ENCODE results near the gene SLC5A5.
"Not testable (repeated sequence)": the region's sequence is repeated elsewhere in the genome, so short reads cannot be mapped to it uniquely, and the experiment has no call there.

Gene SLC5A5

DNA sequence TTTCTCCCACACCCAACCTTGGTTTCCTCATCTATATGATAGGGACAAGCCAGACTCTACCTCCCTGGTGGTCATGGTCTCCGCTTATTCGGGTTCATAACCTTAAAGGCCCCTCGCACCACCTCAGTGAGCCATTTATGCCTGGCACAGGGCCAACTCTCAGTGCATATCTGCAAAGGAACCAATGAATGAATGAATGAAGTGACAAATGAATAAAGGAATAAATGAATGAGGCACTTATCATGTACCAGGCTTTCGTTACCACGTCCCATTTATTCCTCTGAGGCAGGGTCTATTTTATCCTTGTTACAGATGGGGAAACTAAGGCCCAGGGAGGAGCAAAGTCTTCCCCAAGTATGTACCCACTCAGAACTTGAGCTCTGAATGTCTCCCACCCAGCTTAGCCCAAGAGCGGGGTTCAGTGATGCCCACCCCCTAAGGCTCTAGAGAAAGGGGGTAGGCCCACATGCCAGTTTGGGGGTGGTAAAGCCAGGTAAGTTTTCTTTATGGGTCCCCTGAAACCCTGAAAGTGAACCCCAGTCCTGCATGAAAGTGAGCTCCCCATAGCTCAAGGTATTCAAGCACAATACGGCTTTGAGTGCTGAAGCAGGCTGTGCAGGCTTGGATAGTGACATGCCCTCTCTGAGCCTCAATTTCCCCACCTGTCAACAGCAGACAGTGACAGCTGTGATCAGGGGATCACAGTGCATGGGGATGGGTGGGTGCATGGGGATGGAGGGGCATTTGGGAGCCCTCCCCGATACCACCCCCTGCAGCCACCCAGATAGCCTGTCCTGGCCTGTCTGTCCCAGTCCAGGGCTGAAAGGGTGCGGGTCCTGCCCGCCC lies 490 bp upstream of the SLC5A5 start:
- DNase-seq (ENCODE audit: low read depth, low spot score): no peak

DNA sequence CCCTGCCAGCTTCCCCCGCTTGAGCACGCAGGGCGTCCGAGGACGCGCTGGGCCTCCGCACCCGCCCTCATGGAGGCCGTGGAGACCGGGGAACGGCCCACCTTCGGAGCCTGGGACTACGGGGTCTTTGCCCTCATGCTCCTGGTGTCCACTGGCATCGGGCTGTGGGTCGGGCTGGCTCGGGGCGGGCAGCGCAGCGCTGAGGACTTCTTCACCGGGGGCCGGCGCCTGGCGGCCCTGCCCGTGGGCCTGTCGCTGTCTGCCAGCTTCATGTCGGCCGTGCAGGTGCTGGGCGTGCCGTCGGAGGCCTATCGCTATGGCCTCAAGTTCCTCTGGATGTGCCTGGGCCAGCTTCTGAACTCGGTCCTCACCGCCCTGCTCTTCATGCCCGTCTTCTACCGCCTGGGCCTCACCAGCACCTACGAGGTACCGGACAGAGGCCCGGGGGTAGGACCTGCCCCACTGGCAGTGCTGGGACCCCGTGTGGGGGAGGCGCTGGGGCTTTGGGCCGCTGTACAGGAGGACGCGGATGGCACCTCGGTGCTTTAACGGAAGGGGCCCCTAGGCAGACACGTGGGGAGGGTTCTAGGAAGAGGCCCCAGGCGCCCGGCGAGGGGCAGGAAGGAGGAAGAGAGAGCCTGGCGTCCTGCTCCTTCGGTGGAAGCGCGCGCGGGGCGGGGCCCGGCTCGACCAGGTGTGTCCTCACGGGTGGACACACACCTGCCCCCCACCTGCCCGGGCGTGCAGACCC lies 681 bp downstream of the SLC5A5 start:
- DNase-seq (ENCODE audit: low read depth, low spot score): no peak

DNA sequence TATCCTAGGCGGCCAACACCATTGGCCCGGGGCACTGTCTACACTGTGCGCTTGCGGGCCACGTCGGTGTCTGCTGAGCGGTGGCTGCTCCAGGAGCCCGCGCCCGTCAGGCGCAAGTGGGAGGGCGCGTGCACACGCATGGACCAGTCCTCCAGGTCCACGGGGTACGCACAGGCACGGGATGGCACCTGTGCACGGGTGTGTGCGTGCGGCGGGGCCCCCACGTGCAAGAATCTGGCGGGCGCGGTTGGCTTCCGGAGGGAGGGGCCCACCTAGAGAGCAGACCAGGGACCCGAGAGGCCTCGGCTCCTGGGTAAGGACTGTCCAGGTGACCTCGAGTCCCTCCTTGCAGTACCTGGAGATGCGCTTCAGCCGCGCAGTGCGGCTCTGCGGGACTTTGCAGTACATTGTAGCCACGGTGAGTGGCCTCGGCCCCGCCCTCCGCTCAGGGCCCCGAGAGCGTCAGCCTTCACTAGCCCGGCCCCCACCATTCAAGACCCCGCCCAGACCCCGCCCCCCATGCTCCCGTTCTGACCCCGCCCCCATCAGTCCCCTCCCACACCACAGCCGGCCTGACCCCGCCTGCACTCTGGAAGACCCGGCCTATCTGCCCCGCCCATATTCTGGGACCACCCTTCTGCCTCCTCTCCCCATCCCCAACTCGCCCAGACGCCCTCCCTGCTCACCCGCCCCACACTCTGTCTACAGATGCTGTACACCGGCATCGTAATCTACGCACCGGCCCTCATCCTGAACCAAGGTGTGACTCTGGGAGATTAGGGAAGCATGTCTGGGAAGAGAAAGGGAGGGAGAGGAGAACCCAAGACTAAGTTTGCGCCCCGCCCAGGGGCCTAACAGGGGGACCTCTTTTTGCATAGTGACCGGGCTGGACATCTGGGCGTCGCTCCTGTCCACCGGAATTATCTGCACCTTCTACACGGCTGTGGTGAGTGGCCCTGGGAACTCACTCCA lies 2.3 kb downstream of the SLC5A5 start:
- peak; percentile 67 for DNase-seq (ENCODE audit: low read depth, low spot score)

DNA sequence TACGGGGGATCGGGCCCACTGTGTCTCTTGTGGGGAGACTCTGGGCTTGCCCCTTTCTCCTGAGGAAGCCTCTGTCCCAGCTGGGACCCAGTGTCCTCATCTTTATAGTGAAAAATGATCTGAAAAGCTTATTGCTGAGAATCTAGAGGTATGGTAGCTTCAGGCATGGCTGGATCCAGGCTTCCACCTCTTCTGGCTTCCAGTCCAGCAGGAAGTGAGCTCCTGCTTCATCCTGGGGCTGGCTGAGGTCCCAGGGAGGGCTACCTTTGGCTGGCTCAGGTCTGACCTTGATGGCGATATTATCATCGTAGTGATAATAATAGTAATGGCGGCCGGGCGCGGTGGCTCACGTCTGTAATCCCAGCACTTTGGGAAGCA lies 3.0 kb downstream of the SLC5A5 start:
- no peak for DNase-seq (ENCODE audit: low read depth, low spot score)

DNA sequence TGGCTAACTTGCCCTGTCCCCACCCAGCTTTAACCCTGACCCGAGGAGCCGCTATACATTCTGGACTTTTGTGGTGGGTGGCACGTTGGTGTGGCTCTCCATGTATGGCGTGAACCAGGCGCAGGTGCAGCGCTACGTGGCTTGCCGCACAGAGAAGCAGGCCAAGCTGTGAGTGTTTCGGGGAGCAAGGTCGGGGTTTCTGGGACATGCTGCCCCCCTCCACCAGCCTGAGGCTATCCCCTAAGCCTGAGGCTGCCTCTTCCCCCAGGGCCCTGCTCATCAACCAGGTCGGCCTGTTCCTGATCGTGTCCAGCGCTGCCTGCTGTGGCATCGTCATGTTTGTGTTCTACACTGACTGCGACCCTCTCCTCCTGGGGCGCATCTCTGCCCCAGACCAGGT lies 6.0 kb downstream of the SLC5A5 start:
- no peak for DNase-seq (ENCODE audit: low read depth, low spot score)

DNA sequence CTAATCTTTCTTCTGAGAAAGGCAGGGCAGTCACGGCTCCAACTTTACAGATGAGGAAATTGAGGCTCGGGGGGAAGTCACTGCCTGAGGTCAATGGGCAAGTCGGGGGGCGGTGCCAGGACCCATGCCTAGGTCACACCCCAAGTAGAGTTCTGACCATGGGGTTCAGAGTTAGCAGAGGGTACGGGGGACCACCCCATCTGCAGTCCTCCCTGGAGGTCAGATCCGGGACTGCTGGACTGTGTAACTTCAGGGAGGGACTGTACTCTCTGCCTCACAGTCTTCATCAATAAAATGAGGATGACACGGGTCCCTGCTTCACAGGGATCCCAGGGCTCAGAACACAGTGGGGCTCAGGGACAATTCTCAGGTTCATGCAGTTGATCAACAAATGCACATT lies 7.7 kb downstream of the SLC5A5 start:
- DNase-seq (ENCODE audit: low read depth, low spot score): no peak

DNA sequence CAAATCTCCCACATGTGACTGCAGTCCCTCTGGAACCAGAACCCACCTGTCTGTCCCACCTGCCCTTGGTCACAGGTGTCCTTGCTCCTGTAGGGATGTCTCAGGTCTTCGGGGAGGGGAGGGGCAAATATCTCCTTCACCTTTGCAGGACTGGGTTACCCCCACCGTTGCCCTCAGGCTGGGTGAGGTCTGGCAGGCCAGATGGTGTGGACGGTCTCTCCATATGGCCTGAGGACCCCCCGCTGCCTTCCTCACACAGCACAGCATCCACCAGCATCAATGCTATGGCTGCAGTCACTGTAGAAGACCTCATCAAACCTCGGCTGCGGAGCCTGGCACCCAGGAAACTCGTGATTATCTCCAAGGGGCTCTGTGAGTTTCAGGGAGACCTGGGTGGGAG lies 10.0 kb downstream of the SLC5A5 start:
- no peak for DNase-seq (ENCODE audit: low read depth, low spot score)

DNA sequence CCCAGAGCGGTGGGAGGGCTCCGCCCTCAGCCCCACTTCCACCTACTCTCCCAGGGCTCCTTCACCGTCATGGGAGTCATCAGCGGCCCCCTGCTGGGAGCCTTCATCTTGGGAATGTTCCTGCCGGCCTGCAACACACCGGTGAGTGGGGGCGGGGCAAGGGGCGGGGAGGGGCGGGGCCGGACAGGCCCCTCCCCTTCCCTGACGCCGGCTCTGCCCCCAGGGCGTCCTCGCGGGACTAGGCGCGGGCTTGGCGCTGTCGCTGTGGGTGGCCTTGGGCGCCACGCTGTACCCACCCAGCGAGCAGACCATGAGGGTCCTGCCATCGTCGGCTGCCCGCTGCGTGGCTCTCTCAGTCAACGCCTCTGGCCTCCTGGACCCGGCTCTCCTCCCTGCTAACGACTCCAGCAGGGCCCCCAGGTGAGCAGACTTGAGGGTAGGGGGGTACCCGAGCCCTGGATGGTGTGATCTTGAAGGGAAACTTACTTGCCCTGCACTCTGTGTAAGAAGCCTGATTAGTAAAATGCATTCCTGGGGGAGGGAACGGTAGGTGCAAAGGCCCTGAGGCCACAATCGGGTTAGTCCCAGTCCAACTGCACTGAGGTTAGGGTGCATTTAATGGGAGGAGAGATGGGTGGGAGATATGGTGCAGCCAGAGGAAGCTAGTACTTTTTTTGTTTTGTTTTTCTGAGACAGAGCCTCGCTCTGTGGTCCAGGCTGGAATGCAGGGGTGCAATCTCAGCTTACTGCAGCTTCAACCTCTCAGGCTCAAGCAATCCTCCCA lies 12.1 kb downstream of the SLC5A5 start:
- DNase-seq (ENCODE audit: low read depth, low spot score): no peak

DNA sequence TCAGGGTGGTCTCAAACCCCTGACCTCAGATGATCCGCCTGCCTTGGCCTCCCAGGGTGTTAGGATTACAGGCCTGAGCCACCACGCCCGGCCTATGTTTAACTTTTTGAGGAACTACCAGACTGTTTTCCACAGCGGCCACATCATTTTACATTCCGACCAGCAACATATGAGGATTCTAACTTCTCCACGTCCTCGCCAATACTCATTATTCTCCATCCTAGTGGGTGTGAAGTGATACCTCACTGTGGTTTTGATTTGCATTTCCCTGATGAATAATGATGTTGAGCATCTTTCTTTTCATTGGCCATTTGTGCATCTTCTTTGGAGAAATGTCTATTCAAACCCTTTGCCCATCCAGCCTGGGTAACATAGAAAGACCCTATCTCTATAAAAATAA lies 14.8 kb downstream of the SLC5A5 start:
- no peak for DNase-seq (ENCODE audit: low read depth, low spot score)

DNA sequence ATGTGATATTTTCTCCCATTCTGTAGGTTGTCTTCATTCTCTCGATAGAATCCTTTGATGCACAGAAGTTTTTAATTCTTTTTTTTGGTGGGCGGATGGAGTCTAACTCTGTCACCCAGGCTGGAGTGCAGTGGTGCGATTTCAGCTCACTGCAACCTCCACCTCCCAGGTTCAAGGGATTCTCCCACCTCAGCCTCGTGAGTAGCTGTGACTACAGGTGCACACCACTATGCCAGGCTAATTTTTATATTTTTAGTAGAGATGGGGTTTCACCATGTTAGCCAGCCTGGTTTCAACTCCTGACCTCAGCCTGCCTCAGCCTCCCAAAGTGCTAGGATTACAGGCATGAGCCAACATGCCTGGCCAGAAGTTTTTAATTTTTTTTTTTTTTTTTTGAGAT lies 15.5 kb downstream of the SLC5A5 start:
- not testable (repeated sequence) for DNase-seq (ENCODE audit: low read depth, low spot score)

DNA sequence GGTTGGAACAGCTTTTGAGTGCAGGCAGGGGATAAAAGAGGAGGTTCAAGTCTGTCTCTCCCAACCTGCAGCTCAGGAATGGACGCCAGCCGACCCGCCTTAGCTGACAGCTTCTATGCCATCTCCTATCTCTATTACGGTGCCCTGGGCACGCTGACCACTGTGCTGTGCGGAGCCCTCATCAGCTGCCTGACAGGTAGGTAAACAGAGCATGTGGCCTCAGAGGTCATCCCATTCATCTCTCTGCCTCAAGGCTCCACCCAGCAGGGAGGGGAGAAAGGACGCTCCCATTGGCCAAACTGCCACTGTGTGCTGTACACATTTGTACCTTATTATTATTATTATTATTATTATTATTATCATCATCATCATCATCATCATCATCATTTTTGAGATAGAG lies 16.5 kb downstream of the SLC5A5 start:
- no peak for DNase-seq (ENCODE audit: low read depth, low spot score)

DNA sequence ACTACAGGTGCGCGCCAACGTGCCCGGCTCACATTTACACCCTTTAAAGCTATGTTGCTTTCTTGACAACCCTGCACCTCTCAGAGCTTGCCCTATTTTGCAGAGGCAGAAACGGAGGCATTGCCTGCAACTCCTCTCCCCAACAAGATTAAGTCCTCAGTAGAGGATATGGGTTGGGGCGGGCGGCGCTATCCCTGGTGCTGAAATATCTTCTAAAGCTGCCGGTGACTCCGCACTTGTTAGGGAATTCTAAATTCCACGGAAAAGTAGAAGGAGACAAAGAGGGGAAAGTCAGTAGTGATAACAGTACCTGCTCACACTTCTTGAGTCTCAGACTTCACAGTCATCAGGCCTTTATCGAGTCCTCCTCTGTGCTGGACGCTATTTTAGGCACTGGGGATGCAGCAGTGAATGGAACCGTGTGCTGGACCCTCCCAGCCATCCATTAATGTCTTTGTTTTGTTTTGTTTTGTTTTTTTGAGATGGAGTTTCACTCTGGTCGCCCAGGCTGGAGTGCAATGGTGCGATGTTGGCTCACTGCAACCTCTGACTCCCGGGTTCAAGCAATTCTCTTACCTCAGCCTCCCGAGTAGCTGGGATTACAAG lies 18.0 kb downstream of the SLC5A5 start:
- DNase-seq (ENCODE audit: low read depth, low spot score): peak; percentile 72

DNA sequence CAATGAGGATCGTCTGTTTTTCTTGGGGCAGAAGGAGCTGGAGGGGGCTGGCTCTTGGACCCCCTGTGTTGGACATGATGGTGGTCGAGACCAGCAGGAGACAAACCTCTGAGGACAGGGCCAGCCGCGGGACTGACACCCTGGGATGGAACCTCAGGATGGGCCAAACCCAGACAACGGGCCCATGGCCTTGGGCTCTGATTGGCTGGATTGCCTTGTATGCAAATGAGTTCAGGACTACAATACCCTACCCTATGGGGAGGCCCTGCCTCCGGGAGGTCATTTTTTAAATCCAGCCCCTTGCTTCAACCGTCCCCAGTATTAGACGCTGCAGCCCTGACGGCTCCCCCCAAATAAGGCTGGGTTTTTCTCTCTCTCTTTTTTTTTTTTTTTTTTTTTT lies 22.0 kb downstream of the SLC5A5 start:
- no peak for DNase-seq (ENCODE audit: low read depth, low spot score)

DNA sequence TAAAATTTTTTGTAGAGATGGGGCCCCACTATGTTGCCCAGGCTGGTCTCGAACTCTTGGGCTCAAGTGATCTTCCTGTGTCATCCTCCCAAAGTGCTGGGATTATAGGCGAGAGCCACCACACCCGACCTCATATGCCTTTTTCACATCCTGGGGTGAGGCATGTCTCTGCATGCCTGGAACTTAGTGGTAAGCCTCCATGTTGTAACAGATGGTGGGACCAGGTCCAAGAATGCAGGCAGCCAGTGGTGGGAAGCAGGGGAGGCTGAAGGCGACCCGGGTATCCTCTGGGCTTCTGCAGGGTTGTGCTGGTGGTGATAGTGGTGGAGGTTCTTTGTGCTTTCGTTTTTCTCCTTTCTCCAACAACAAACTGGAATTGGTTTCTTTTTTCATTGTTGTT lies 31.0 kb downstream of the SLC5A5 start:
- no peak for DNase-seq (ENCODE audit: low read depth, low spot score)

DNA sequence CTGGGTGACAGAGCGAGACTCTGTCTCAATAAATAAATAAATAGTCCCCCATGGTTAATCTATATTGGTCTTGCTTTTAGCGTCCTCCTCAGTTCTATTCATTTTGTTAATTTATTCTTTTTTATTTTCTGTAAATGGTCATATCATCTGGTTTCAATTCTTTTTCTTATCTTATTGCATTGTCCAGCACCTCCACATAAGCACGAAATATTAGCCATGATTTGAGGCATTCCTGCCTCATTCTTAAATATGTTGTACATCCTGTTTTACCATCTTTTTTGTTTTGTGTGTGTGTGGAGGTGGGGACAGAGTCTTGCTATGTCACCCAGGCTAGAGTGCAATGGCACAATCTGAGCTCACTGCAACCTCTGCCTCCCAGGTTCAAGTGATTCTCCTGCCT lies 36.5 kb downstream of the SLC5A5 start:
- DNase-seq (ENCODE audit: low read depth, low spot score): no peak

DNA sequence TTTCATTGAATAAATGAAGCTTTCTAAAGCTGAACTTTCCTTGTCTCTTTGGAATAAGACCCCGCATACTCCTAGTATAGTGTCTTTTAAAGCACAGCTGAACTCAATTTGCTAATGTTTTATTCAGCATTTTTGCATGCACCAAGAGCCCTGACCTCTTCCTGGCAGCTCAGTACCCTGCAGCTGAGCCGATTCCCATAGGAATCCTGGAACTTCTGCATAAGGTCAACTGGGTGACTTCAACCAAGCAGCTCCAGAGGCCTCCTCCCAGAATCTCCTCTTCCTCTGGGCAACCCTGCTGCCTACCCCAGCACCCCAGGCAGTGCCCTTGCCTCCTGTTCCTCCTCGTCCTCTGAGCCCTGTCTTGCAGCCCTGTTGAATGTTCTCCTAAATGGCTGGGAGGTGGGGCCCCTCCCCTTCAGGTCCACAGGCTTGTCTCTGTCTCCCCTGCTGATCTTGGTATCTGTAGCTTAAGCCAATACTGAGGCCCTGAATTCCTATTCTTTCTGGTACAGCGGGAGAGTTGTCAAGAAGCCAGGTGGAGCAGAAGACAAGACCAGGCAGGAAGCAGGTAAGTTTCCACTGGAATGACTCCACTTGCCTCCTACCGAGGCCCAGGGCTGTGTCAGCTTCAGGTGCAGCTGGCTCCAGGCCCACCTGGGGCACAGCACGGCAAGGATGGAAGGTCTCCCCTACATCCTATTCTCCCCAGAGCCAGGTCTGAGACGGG lies 37.4 kb downstream of the SLC5A5 start:
- DNase-seq (ENCODE audit: low read depth, low spot score): peak; percentile 52

DNA sequence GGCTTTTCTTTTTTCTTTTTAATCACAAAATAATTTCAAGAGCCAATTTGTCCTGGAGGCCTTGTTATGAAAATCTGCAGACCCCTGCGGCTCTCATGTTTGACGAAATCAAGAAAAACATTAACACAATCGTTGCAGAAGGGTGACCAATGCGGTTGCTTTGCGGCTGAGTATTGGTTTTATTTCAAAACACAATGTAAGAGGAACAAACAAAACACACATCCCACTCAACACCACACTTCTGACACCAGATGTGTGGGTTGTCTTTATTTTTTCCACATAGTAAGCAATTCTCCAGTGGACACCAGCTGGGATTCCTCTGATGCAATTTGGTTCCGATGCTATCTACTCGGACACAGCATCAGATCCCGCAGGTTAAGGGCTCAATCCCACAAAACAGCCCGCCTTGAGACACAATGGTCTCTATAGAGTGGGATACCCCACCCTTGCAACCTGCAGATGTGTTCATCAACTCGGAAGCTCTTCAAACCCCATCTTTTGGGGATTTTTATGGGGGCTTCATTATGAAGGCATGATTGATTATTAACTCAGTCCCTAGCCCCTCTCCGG lies 39.1 kb downstream of the SLC5A5 start:
- no peak for DNase-seq (ENCODE audit: low read depth, low spot score)

DNA sequence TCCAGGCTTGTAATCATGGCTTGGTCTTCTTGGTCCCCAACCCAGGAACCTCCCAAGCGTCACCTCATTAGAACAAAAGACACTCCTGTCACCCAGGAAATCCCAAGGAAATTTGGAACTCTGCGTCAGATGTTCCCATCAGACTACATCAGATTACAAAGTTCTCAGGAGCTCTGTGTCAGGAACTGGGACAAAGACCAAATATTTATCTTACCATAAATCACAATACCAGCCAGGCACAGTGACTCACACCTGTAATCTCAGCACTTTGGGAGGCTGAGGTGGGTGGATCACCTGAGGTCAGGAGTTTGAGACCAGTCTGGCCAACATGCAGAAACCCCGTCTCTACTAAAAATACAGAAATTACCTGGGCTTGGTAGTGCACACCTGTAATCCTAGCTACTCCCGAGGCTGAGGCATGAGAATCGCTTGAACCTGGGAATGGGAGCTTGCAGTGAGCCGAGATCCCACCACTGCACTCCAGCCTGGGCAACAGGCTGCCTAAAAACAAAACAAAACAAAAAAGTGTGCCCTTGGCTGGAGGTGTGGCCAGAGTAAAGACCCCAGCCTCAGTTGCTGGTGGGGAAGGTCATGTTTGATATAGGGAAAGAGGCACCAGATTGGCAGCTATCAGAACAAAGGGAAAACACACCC lies 44.3 kb downstream of the SLC5A5 start:
- DNase-seq (ENCODE audit: low read depth, low spot score): no peak

DNA sequence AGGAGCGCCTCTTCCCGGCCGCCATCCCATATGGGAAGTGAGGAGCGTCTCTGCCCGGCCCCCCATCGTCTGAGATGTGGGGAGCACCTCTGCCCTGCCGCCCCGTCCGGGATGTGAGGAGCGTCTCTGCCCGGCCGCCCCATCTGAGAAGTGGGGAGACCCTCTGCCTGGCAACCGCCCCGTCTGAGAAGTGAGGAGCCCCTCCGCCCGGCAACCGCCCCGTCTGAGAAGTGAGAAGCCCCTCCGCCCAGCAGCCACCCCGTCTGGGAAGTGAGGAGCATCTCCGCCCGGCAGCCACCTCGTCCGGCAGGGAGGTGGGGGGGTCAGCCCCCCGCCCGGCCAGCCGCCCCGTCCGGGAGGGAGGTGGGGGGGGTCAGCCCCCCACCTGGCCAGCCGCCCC lies 46.4 kb downstream of the SLC5A5 start:
- DNase-seq (ENCODE audit: low read depth, low spot score): not testable (repeated sequence)
